NCI-H1105 (cell line): ENCODE data around the gene CDK11A.
"Not testable (repeated sequence)": the region's sequence is repeated elsewhere in the genome, so short reads cannot be mapped to it uniquely, and the experiment has no call there.

Source experiments
- DNase-seq: peaks from one replicate; lab custom pipeline; 2025; lab: John Stamatoyannopoulos, UW

Gene CDK11A

GRCh38 chr1:1754051-1754815 is 30.1 kb upstream of the CDK11A start:
- DNase-seq, result no peak

- DNase-seq, result no peak
These were observed 29.4 kb upstream of the CDK11A start for GRCh38 chr1:1753607-1754005.

GRCh38 chr1:1752636-1753606 is 28.8 kb upstream of the CDK11A start:
- no peak for DNase-seq

GRCh38 chr1:1752190-1752589 is 28.0 kb upstream of the CDK11A start:
- no peak for DNase-seq

- DNase-seq, result not testable (repeated sequence)
These were observed 25.8 kb upstream of the CDK11A start for GRCh38 chr1:1749941-1750340.

- DNase-seq, result no peak
These were observed 24.6 kb upstream of the CDK11A start for GRCh38 chr1:1748686-1749321.

DNA sequence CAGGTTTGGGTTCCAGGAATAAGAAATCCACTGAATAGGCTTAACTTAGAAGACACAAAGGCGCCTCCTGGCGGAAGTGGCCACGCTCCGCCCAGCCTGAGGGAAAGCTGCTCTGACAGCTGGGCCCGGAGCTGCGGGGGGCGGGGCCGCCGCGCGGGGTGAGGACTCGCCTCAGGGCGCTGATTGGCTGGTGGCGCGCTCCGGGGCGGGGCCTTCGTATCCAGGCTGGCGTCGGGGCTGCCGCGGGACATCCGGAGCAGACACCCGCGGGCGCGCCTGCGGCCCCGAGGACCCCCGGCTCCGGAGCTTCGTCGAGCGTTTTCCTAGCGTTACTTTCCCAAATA is 22.4 kb upstream of the CDK11A start:
- DNase-seq, result not testable (repeated sequence)

GRCh38 chr1:1745651-1746565 is 21.8 kb upstream of the CDK11A start:
- DNase-seq, result not testable (repeated sequence)

DNA sequence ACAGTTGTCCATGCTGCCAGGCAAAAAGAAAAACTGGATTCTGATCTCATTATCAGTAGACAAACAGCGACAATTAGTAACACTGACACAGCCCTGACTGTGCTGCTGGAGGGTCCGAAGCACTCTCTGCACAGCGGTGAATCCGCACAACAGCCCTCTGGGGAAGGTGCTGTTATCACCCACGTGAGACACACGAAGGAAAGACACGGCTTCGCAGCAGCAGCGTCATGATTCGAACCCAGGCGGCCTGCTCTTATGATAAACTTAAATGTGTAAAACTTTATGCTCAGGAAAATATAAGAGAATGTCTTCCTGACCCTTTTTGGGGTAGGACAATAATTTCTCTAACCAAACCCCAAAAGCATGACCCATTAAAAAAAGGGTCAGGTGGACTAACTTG is 18.4 kb upstream of the CDK11A start:
- DNase-seq, result not testable (repeated sequence)

DNA sequence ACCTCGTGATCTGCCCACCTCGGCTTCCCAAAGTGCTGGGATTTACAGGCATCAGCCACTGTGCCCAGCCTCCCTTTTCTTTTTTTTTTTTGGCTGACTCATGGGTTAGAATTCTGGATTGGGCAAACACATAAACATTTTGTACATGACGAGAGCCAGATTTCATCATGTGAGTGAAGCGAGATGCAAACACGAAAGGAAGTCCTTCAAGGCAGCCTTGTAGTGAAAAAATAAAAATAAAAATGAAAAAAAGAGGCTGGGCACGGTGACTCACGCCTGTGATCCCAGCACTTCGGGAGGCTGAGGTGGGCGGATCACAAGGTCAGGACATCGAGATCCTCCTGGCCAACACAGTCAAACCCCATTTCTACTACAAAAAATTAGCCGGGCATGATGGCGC is 16.9 kb upstream of the CDK11A start:
- not testable (repeated sequence) for DNase-seq

- DNase-seq, result not testable (repeated sequence)
These were observed 14.7 kb upstream of the CDK11A start for GRCh38 chr1:1738799-1739337.

DNA sequence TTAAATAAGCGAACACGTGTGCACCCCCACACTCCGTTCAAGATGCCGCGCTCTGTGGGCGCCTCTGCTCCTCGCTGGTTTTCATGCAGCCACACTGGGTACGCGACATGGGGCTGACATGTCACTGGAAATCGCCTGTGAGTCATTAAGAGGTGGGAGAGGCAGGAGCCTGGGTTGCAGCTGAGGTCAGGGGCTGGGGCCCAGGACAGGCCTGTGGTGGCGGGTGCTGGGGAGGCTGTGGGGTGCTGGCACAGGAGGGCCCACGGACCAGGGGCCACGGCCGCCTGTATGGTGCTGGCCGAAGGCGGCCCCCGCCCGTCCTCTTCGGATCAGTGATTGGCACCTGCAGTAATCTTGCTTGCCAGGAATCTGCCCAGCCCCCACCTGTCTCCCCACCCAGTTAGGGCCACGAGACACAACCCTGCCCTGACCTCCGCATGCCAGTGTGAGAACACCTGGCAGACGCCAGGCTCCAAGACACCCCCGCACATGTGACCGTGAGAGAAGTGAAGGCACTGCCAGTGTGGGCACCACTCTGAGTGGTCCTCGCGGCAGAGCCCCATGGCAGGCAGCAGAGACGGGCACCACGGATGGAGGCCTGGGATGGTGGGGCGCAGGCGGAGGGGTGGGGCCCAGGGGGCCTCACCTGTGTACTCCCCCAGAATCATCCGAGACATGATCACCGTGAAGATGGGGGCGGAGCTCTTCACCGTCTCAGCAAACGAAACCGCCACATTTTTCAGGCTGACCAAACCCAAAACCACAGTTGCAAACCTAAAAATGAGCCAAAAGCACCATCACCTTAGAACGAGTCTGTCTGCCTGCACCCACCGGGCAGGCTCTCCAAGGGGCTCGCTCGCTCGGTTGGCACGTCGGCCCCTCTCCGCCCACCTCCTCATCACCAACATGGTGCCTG is 13.8 kb upstream of the CDK11A start:
- not testable (repeated sequence) for DNase-seq

- DNase-seq, result no peak
These were observed 8.2 kb upstream of the CDK11A start for GRCh38 chr1:1732381-1732780.

DNA sequence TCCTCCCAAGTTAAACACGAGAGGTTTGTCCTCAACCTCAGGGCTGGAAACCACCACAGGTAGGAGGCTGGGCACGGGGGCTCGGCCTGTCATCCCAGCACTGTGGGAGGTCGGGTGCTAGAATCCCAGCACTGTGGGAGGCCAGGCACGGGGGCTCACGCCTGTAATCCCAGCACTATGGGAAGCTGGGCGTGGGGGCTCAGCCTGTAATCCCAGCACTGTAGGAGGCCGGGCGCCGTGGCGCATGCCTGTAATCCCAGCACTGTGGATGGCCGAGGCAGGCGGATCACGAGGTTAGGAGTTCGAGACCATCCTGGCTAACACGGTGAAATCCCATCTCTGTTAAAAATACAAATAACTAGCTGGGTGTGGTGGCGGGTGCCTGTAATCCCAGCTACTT is 6.7 kb upstream of the CDK11A start:
- no peak for DNase-seq

DNA sequence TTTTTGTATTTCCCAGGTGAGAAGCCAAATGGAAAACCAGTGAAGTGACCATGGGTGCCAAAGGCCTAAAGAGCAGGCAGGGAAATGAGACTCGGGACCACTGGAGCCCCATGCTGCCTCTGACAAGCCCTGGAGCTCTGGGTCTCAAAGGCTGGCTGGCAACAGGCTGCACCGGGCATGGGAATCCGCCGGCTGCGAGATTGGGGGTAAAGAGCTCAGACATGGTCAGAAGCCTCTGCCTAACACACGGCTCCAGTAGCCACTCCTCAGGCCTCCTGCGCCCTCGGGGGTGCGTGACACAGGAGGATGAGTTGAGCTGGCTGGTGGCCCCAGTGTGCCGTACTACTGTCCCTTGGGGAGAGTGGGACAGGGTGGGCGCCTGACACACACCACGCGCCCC is 6.1 kb upstream of the CDK11A start:
- not testable (repeated sequence) for DNase-seq

GRCh38 chr1:1729116-1729816 is 5.1 kb upstream of the CDK11A start:
- not testable (repeated sequence) for DNase-seq

DNA sequence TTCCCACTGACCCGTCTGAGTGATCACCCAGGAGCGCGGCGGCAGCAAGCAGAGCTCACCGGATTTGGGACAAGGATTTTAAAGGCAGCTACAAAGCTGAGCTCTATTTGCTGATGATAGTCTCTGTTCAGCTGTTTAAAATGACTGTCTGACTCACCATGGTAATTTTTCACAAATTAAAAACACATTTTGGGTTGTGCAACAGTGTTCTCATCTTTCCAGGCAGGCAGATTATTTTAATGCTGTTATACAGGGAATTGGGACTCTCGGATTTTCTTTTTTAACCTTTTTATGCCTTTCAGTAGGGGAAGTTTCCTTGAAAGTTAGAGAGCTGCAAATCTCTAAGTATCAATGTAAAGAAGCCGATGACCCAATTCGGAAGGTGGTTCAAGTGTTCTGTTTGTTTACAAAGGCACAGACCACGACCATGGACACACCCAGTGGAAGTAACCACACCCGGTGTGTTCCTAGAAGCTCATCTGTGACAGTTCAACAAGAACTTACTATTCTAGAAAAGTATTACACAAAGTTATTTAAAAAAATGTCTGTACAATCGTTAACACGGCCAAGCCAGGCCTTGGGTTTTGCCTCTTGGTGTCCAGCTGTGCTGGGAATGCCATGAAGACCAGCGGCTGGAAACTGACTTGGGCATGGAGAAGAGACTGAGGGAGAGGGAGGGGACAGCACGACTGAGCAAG is 4.3 kb upstream of the CDK11A start:
- DNase-seq, result not testable (repeated sequence)

DNA sequence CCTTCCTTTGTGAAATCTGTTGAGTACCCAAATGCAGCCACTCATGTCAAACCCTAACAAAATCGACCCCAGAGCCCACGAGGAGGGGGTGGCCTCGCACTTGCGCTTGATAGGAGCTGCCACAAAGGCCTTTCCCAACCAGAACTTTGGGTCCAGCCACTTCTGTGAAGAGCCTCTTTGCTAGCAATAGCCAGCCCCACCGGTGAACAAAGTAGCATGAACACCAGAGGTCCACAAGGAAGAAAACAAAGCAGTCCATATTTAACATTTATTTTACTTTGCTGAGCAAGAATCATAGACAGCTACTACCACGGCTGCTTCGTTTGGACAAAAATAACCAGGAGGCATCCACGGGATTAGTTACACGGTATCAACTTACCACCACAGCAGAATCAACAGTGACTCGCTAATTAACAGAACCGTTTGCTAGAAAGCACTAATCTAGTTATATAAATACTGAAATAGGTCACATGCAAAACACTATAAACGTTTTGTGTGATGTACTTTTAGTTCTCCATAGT is 3.0 kb upstream of the CDK11A start:
- not testable (repeated sequence) for DNase-seq

DNA sequence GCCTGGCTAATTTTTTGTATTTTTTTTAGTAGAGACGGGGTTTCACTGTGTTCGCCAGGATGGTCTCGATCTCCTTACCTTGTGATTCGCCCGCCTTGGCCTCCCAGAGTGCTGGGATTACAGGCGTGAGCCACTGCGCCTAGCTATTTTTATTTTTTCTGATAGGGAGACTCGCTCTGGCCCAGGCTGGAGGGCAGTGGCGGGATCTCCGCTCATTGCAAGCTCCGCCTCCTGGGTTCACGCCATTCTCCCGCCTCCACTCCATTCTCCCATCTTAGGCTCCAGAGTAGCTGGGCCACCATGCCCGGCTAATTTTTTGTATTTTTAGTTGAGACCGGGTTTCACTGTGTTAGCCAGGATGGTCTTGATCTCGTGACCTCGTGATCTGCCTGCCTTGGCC is 1.9 kb upstream of the CDK11A start:
- not testable (repeated sequence) for DNase-seq
